Stimulated activated CD4-positive, alpha-beta T cell treated with anti-CD3 and anti-CD28 coated beads, TNF-alpha, amount 100 ng/mL, for 4 hours (primary cell): ENCODE data around the gene AP3S1.
A peak's percentile ranks its signal among the peaks of the same experiment; 100 is the strongest.
"Not testable (repeated sequence)": the region's sequence is repeated elsewhere in the genome, so short reads cannot be mapped to it uniquely, and the experiment has no call there.

Experiments used
- DNase-seq, 3 experiments: peaks; one replicate each; pipeline ENCODE4 v3.0.0-alpha.2; 2020; ENCODE audit warnings: low read depth in 3 of 3

AP3S1 gene

DNA sequence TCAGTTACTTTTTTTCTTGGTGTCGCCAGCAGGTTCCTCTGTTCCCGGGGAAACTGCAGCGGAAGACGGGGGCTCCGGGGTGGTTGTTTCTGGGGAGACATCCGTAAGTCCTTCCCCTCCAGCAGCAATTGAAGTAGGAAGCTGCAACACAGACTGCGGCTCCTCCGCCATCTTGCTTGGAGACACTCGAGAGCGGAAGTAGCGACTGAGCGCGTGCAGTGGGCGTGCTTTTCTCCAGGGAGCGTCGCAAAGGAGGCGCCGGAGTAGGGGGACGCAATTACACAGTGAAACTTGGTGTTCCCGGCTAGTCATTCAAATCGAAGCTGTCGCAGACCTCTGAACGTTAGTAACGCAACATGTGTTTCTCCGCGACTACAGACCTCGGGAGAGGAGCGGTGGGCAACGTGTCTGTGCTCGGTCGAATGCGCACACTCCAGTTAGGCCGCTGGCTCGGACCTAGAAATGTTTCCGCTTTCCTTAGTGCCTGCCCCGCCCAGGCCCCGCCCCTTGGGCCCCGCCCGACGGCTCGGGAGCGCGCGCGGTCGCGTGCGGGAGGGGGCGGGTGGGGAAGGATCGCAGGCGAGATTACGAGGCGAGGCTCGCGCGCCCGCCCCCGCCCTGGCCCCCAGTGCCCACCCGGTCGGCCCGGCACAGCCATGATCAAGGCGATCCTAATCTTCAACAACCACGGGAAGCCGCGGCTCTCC, at the start of gene AP3S1, which contains the start of gene ATG12:
Gene AP3S1 (plus strand): TSS at position 554 of the 707 bp plus-strand sequence. CDS start 103 bp downstream, at position 657.
Gene ATG12 (minus strand): TSS at position 184 of the 707 bp plus-strand sequence. CDS start 13 bp downstream, at position 171.
- peak; percentile 77 to 87 (median 82) for DNase-seq

DNA sequence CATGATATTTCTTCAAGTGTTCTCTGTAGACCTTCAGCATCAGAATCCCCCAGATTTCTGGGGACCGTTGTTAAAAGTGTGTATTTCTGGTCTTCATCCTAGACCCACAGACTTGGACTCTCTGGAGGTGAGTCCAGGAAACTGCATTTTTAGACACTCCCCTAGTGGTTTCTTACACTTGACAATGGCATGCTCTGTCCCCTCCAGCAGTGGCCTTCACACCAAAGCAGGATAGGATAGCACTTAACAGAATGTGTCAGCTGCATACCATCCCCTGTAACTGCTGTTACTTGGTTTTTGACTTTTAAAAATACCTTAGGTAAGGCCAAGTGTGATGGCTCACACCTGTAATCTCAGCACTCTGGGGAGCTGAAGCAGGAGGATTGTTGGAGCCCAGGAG, 46.0 kb upstream of the AP3S1 start:
- DNase-seq = no peak

DNA sequence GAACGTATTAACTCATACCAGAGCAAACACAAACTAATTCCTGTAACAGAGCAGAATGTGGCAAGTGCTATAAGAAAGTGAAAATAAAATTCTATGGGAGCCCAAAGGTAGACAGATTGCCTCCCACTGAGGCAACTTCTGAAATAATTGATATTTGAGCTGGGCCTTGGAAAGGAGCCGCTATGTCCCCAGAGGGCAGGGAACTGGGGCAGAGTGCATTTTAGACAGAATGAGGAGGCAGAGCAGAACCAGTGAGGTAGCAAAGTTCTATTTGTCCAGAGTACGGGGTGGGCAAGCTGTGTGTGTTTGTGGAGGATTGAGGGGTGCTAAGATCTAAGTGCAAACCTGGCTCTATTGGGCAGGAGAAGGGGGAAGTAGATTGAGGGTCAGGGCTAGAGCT, 45.1 kb upstream of the AP3S1 start:
- no peak for DNase-seq

DNA sequence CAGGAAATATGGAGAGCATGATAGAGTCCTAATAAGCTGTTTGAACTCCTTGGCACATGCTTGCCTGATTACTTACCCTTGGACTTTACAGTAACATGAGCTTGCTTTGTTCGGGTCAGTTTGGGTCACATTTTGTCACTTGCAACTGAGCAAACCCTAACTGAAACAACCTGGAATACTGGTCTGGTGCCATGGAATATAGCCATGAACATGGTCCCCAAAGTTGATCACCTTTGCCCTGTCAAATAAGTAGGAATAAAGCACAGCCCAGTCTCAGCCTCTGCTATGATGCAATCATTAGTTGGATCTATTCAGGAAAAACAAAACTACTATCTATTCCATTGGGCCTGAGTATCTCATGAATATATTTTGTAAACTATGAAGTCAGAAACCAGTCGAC, 43.5 kb upstream of the AP3S1 start:
- no peak for DNase-seq

DNA sequence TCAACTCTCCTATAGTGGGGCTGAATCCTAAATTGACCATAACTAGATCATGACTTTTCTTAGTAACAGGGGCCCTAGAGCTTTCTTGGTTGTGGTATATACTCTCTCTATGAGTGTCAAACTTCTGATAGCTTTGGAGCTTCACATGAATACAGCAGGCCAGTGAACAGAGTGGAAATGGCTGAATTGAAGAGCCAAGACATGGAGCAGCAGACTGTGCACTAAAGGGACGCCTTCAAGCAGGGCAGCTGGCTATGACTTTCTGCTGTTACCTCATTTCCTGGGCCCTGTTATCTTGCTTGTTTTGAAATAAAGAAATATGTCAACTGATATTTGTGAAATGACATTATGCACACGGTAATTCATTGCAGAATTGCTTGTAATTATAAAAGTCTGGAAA, 41.6 kb upstream of the AP3S1 start:
- no peak for DNase-seq

DNA sequence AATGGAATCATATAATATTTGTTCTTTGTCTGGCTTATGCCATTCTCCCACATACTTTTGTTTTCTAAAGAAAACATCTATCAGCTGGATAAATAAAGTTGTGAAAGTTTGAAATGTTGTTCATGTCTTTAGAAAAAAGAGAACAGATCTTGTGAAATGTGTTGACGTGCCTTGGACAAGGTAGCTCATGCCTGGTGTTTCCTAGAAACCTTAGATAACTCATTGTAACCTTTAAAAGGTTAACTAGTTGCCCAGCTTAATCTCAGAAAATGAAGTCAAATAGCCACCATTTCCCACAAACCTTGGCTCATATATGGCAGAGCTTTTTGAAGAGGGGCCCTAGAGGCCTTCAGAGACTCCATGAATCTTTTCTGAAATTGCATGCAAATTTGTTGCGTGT, 40.6 kb upstream of the AP3S1 start:
- no peak for DNase-seq

DNA sequence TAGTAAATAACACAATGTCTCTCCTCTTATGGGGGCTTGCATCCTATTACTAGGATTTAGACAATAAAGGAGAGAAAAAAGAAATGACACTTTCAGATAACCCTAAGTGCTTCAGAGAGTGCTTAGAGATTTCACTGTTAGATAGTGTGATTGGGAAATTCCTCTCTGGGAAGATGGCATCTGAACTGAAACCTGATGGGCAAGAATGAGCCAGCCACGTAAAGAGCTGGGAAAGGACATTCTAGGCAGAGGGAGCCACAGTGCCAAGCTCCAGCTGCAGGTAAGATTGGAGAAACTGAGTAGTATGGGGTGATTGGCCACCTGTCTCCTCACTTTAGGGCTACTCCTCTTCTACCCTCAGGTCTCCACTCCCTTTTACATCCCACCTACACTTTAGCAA, 39.8 kb upstream of the AP3S1 start:
- no peak for DNase-seq

DNA sequence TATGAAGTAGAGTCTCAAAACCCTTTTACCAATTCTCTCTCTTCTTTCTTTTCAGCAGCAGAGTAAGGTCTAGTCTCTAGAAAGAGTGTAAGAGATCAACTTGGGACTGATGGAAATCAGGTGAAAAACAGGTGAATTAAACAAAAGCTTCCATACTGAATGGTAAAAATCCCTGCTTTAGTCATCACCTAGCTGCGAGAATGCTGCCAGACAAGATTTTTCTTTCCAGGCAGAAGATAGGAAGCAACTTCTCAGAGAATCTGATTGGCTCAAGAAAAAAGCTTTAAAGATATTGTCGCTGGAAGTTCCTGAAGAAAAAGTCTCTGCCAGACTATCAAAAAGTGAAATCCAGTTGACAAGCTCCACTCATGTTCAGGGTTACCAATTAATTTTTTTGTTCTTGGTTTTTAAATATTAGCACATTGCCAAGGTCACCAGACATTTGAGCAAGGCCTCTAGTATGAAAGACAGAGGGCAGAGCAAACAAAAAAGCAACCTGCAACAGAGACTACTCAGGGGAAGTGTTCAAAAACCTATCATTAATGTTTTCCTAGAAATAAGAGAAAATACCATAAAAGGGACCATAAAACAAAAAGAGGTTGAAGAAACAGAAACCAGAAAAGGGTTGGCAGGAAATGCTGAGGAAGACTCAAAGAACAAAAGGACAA, 34.6 kb upstream of the AP3S1 start:
- DNase-seq = no peak

DNA sequence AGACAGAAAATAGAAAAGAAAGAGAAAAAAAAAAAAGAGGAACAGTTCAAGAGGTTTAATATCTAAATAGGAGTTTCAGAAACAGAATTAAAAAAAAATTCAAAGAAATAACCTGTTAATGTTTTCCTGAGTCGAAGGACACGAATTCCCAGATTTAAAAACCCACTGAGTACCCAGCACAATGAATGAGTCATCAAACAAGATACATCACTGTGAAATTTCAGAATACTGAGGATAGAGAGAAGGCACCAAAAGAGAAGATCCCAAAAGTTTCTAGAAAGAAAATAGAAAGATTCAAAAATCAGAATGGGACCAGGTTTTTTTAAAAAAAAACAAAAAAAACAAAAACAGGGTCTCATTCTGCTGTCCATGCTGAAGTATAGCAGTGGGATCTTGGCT, 34.1 kb upstream of the AP3S1 start:
- DNase-seq = no peak

DNA sequence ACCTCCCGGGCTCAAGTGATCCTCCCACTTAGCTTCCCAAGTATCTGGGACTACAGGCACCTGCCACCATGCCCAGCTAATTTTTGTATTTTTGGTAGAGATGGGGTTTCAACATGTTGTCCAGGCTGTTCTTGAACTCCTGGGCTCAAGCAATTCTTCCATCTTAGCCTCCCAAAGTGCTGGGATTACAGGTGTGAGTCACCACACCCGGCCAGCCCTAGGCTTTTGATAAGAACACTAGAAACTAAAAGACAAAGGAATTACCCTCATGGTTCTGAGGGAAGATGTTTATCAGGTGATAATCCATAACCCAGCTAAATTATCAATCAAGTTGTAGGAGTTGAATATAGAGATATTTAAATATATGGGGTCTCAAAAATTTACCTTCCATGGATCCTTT, 33.7 kb upstream of the AP3S1 start:
- DNase-seq = not testable (repeated sequence)

DNA sequence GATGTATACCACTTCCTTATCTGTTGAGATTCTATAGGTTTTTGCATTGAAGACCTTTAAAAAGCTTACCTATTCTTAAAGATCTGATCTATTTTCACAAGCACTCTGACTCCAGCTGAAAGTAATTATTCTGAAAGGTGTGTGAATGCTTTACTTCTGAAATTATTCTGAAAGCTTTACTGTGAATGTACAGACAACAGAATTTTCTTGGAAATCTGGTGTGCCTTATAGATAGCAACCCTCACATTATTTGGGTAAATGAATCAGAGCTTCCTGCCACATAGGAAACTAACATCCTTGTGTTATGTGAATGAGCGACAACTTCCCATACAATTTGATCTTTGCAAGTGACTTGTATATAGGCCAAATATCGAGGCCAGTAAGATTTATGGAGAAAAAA, 31.8 kb upstream of the AP3S1 start:
- no peak for DNase-seq

DNA sequence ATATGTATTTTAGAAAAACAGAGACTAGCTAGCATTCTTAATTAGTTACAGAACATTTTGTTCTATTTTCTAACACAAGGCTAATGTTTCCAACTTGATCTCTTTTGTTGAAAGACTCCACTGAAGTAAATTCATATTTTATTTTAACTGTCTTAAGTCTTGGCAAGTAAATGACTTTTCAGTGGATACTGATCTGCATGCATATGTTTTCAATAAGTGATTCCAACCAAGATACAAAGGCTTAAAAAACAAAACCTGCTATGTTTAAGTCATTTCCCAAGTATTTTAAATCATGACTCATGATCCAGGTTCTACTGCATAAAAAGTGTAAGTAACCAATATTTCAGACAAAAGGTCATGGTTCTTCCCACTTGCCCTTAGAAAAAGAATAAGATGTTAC, 31.0 kb upstream of the AP3S1 start:
- DNase-seq = no peak

DNA sequence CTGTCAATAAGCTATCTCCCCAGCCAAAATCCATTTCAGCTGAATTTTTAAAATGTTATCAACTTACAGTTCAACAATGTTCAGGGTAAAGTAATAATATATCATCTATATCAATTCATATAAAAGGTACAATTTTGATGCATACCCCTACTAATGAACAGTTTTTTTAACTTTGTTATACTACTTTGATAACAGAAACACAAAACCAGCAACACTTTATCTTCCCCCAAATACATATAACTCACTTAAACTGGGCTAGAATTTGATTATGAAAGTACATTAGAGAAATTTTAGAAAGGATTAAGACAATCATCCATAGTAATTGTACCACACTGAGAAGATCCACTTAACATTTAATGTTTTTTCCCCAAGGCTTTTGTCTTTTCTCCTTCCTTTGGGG, 30.3 kb upstream of the AP3S1 start:
- no peak for DNase-seq

DNA sequence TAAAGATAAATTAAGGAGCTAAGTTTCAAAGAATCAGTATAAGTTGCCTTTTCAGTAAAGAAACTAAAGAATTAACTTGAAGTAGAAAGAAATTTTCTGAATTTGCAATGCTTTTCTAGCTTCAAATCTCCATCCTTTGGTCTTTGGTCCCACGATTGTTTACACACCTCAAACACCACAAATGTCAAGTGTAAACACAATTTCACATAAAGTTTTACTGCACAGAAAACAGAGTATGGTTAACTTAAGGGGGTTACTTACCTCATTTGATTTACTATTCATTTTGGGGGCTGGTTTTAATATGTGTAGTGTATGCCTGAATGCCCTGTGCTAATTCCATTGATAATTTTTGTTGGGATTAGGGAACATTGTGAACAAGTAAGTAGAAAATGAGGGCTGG, 29.4 kb upstream of the AP3S1 start:
- no peak for DNase-seq

DNA sequence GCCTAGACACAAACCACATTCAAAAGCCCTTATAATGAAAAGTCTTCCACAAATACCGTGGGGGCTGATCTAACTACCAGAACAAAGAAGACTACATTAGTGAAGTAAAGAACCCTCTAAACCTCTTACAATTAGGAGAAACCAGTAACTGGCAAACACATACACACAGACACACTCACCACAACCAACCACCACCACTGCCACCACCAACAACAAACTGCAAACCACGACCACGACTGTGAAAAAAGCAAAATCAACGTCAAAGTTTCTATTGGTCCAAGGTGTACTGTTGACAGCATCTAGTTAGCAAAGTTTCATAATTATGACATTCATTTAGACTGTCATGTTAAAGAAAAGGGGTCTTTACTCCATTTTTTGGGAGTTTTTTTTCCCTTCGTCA, 28.0 kb upstream of the AP3S1 start:
- DNase-seq = no peak

DNA sequence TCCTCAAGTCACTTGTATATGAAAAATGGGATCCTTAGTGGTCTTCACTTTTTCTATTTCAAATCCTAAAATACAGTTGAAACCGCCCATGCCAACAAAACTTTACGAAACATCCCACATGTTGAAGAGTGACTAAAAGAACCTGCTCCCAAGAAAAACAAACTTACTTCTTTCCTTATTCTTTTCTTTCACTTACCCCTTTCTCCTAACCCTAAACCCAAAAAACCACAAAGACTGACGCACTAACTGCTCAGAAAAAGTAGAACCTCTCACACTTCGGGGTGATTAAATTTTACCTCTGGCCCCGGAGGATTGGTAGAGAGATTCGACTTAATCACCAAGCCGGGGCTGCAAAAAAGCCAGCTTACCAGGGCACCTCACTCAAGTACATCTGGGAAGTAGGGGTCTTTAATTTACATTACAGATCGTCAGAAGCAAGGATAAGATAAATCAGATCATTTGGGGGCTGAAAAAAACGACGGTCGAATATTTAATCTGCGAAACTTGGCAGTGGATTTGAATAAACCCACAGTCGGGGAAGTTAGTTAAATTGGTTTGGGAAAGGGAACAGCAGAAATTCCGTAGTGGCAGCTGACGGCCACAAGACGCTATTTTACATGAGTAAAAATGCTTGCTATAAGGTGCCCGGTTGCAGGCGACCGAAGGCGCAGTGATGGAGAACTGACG, 26.6 kb upstream of the AP3S1 start:
- no peak for DNase-seq

DNA sequence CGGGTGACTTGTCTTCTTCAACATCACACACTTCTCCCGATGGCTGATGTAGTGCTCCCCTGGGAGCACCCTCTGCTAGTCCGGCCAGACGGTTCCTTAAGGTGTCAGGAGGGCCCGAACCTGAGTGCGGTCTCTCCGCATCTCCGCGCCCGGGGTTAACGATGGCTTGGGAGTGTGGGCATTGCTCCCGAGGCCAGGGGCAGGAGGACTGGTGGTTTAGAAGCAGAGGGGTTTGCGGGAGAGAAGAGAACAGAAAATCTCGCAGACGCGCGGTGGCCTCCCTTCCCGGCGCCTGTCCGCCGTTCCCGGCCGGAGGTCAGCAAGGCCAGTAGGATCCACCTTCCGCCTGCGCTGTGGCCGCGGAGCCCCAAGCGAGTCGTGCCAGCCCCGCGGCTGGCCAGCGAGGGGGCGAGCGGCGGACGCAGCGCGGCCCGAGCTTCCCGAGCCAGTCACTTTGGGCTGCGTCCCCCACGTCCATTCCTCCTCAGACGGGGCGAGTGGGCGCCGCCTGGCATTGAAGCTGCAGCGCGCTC, 26.0 kb upstream of the AP3S1 start:
- DNase-seq = no peak

DNA sequence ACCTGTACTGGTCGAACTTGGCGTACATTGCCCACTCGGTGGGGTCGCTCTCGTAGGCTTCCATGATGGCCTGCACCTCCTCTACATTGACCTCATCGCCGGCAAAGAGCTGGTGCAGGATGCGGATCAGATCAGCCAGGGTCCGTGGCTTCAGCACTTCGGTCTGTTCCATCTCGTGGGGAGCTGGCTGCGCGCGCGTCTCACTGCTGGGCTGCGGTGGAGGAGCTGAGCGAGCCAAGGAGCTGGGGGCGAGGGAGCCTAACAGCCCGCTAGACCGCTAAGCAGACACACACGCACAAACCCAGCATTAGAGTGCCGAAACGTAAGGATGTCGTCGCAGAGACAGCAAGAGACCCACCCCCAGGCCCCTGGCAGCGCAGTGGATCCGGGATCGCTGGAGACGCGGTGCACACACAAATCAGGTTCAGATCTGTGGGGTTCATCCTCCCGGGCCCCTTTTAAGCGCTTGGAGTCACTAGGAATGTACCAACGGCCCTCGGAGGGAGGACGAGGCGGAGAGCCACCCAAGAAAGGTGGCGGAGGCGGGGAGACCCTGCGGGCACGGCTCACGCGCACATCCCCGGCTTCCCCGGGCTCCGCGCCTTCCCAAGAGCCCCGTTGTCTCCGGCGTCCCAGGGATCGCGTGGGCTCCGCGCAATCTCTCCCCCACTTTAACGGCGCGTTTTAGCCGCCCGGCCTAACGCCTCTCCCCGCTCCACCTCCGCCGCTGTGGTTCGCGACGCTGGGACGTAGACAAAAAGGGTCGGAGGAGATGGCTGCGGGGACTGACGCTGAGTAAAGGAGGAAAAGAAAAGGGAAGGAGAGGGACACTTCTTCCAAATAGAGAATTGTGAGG, 25.3 kb upstream of the AP3S1 start, which contains the start of gene CDO1:
Gene CDO1 (minus strand): TSS at position 434 of the 856 bp plus-strand sequence. CDS start 262 bp downstream, at position 172.
- no peak for DNase-seq

DNA sequence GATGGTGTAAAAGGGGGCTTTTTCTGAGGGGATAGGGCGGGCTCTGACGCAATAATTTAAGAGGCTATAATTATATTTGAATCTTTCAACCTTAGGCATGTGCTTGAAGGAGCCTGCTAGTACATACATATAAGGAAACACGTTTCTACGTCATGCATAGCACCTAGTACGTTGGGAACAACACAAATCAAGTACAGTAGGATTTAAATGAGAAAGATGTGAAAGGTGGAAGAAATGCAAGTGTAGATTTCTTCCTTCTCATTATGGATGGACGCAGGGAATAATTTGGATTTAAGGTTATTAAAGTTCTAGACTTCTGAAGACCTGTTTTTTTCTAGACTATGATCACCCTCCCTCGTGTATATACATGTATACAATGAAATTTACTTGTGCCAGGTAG, 24.3 kb upstream of the AP3S1 start:
- no peak for DNase-seq

DNA sequence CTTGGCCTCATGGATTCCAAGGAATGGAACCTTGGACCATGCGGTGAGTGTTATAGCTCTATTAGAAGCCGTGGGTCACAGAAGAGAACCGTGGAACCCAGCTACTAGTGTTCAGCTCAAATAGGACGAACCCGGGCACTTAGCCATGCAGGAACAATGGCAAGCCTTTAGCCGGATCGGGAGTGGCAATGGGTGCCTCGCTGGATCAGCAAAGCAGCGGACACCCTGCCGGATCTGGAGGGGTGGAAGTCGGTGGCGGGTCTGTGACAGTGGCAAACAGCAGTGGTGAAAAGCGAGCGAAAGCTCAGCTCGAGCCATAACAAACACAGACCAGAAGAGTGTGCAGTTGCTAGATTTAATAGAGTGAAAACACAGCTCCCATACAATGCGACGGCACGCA, 22.9 kb upstream of the AP3S1 start:
- DNase-seq = no peak

DNA sequence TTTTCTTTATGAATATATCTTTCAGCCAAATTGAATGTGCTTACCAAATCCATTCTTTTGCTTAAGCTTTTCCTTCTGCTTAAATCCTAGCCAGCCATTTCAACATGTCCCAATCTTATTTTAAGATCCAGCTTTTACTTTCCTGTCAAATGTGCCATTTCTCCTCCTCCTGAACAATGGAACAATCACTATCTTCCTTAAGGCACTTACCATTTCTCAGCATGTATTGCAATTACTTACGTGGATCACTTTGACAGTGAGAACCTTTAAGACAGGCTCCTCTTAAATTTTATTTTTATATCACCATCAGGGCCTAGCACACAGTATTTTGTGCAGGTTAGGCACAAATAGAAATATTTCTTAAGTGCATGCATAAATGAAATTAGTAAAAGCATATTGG, 20.9 kb upstream of the AP3S1 start:
- no peak for DNase-seq

DNA sequence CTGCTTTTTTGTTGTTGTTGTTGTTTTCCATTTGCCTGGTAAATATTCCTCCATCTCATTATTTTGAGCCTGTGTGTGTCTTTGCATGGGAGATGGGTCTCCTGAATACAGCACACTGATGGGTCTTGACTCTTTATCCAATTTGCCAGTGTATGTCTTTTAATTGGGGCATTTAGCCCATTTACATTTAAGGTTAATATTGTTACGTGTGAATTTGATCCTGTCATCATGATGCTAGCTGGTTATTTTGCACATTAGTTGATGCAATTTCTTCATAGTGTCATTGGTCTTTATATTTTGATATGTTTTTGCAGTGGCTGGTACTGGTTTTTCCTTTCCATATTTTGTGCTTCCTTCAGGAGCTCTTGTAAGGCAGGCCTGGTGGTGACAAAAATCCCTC, 16.8 kb upstream of the AP3S1 start:
- DNase-seq = not testable (repeated sequence)
